Neural progenitor cell (in vitro differentiated cells): Measurements from ENCODE around the gene DHRS1.
"Not testable (repeated sequence)": the region's sequence is repeated elsewhere in the genome, so short reads cannot be mapped to it uniquely, and the experiment has no call there.

Experiments used
- EZH2phosphoT487 ChIP-seq: fragments of 200-600 bp; sonication (generic); IDR thresholded peaks from 2 replicates; pipeline ENCODE4 v1.6.1; 2017; ENCODE audit warnings: antibody characterized with exemption
- TF ChIP-seq, protein P1 (sequence below): fragments of 200-600 bp; sonication (generic); IDR thresholded peaks from 2 replicates; pipeline ENCODE4 v1.5.1; 2017; ENCODE audit warnings: antibody characterized with exemption, mild to moderate bottlenecking

DNA sequence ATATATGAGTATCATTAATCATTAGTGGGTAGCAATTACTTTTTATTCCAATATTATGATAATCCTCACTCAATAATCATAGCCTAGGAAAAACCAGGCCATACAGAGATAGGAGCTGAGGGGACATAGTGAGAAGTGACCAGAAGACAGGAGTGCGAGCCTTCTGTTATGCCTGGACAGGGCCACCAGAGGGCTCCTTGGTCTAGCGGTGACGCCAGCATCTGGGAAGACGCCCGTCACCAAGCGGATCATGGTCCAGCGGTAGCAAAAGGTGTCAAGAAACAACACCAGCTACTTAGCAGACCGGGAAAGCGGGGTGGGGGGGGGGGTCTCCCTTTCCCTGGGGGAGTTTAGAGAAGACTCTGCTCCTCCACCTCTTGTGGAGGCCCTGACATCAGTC, 28.3 kb upstream of the DHRS1 start:
- TF ChIP-seq, protein P1, sequence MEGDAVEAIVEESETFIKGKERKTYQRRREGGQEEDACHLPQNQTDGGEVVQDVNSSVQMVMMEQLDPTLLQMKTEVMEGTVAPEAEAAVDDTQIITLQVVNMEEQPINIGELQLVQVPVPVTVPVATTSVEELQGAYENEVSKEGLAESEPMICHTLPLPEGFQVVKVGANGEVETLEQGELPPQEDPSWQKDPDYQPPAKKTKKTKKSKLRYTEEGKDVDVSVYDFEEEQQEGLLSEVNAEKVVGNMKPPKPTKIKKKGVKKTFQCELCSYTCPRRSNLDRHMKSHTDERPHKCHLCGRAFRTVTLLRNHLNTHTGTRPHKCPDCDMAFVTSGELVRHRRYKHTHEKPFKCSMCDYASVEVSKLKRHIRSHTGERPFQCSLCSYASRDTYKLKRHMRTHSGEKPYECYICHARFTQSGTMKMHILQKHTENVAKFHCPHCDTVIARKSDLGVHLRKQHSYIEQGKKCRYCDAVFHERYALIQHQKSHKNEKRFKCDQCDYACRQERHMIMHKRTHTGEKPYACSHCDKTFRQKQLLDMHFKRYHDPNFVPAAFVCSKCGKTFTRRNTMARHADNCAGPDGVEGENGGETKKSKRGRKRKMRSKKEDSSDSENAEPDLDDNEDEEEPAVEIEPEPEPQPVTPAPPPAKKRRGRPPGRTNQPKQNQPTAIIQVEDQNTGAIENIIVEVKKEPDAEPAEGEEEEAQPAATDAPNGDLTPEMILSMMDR = peak; percentile 64
- TF ChIP-seq EZH2phosphoT487 = not testable (repeated sequence)
